HCT116 (cell line): ENCODE results near the gene LSM10.

ENCODE experiments used
- CTCF ChIP-seq, 3 experiments: fragments of 200-600 bp in 1 of 3; sonication (generic) in 1 of 3; IDR thresholded peaks in 2 of 3; conservative IDR thresholded peaks in 1 of 3; 2 replicates each; pipeline ENCODE4 v1.5.1; 2012 to 2017; ENCODE audit warnings: low read depth in 2 of 3, low read length in 2 of 3, antibody characterized with exemption in 1 of 3, borderline replicate concordance in 1 of 3, control low read depth in 1 of 3, mild to moderate bottlenecking in 1 of 3, mixed read lengths in 1 of 3, mixed run types in 1 of 3, moderate library complexity in 1 of 3; ENCODE audit not compliant: insufficient read depth in 1 of 3
- POLR2A ChIP-seq: IDR thresholded peaks from 2 replicates; pipeline ENCODE4 v1.7.0; 2011; ENCODE audit warnings: borderline replicate concordance; ENCODE audit not compliant: insufficient read depth, insufficient read length; ENCODE audit errors: extremely low read depth
- RAD21 ChIP-seq: IDR thresholded peaks from 2 replicates; pipeline ENCODE4 v1.6.1; 2012; ENCODE audit warnings: low read depth, mild to moderate bottlenecking
- TF ChIP-seq, protein P1 (sequence below): IDR thresholded peaks from 2 replicates; pipeline ENCODE4 v1.6.1; 2012; ENCODE audit warnings: low read depth
- TF ChIP-seq, protein P2 (sequence below): IDR thresholded peaks from 2 replicates; pipeline ENCODE4 v1.6.1; 2012

- TF ChIP-seq, protein P1, sequence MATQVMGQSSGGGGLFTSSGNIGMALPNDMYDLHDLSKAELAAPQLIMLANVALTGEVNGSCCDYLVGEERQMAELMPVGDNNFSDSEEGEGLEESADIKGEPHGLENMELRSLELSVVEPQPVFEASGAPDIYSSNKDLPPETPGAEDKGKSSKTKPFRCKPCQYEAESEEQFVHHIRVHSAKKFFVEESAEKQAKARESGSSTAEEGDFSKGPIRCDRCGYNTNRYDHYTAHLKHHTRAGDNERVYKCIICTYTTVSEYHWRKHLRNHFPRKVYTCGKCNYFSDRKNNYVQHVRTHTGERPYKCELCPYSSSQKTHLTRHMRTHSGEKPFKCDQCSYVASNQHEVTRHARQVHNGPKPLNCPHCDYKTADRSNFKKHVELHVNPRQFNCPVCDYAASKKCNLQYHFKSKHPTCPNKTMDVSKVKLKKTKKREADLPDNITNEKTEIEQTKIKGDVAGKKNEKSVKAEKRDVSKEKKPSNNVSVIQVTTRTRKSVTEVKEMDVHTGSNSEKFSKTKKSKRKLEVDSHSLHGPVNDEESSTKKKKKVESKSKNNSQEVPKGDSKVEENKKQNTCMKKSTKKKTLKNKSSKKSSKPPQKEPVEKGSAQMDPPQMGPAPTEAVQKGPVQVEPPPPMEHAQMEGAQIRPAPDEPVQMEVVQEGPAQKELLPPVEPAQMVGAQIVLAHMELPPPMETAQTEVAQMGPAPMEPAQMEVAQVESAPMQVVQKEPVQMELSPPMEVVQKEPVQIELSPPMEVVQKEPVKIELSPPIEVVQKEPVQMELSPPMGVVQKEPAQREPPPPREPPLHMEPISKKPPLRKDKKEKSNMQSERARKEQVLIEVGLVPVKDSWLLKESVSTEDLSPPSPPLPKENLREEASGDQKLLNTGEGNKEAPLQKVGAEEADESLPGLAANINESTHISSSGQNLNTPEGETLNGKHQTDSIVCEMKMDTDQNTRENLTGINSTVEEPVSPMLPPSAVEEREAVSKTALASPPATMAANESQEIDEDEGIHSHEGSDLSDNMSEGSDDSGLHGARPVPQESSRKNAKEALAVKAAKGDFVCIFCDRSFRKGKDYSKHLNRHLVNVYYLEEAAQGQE = no peak
- no peak for TF ChIP-seq CTCF (IDR thresholded peaks at IDR 0.05 in 2 of 3, conservative IDR thresholded peaks at IDR 0.05 in 1 of 3; ENCODE audit: borderline replicate concordance in 1 of 3, insufficient read depth in 1 of 3, low read depth in 2 of 3, low read length in 2 of 3)
- TF ChIP-seq POLR2A = no peak
- no peak for TF ChIP-seq RAD21
- TF ChIP-seq, protein P2, sequence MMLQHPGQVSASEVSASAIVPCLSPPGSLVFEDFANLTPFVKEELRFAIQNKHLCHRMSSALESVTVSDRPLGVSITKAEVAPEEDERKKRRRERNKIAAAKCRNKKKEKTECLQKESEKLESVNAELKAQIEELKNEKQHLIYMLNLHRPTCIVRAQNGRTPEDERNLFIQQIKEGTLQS = no peak
Measured at GRCh38 chr1:36359383-36359782, 38.3 kb downstream of the LSM10 start.
